Activated T-helper 9 cell treated with anti-CD3 and anti-CD28 coated beads, Interleukin-2, amount 50 U/mL, for 16 hours (primary cell): Measurements from ENCODE around the gene MYO5C.
"Not testable (repeated sequence)": the region's sequence is repeated elsewhere in the genome, so short reads cannot be mapped to it uniquely, and the experiment has no call there.

ENCODE experiments used
- DNase-seq: peaks from one replicate; pipeline ENCODE4 v3.0.0-alpha.2; 2020; ENCODE audit warnings: low read depth

MYO5C gene

DNA sequence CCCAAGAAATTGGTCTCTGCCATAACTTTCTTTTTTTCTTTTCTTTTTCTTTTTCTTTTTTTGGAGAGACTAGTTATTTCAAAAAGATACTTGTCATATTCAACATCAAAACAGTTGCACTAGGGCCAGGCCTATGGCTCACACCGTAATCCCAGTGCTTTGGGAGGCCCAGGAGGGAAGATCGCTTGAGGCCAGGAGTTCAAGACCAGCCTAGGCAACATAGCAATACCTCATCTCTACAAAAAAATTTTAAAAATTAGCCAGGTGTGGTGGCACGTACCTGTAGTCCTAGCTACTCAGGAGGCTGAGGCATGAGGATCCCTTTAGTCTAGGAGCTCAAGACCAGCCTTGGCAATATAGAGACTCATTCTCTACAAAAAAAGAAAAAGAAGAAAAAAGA, 55.4 kb downstream of the MYO5C start:
- no peak for DNase-seq

DNA sequence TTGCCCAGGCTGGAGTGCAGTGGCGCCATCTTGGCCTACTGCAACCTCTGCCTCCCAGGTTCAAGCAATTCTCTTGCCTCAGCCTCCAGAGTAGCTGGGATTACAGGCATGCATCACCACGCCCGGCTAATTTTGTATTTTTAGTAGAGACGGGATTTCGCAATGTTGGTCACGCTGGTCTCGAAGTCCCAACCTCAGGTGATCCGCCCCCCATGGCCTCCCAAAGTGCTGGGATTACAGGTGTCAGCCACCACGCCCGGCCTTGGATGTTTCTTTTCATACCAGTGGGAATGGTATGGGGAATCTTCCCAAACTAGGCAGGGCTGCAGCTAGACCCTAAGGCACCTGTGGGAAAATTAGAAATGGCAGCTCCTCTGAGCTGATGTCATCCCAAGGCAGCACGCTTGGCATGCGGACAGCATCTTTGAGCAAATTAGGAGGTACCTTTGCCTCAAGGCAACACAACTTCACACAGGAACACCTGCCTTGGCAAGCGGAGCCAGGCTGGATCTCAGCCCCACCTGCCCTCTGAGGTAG, 56.5 kb downstream of the MYO5C start:
- DNase-seq, result not testable (repeated sequence)

DNA sequence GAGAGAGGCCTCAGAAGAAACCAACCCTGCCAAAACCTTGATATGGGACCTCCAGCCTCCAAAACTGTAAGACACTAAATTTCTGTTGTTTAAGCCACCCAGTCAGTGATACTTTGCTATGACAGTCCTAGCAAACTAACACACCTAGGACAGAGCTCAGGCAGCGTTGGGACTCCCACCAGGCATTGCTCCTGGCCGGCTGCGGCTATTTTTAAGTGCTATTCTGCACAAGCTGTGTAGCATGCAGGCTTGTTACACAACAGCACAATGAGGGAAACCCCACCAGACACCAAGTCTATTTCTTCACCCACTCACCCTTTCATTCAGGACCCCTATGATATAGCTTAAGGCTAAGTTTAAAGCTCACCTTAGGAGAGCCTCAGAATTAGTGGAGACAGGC, 57.5 kb downstream of the MYO5C start:
- no peak for DNase-seq

DNA sequence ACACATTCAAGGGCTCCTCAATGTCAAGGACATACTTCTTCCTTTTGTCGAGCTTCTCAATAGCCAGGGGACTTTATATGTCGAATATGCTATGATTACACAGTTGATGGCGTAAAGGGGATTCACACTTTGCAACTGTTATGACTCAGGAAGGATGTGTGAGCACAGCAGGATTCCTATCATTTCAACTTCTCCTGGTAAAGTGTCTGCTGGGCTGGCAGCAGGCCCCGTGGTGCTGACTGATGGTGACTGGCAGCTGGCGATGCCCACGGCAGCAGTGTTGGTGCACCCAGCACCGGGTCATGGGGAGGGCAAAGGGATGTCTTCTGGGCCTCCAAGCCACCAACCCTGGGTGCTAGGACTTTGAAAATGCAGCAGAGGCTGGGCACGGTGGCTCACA, 59.6 kb downstream of the MYO5C start:
- DNase-seq, result no peak

DNA sequence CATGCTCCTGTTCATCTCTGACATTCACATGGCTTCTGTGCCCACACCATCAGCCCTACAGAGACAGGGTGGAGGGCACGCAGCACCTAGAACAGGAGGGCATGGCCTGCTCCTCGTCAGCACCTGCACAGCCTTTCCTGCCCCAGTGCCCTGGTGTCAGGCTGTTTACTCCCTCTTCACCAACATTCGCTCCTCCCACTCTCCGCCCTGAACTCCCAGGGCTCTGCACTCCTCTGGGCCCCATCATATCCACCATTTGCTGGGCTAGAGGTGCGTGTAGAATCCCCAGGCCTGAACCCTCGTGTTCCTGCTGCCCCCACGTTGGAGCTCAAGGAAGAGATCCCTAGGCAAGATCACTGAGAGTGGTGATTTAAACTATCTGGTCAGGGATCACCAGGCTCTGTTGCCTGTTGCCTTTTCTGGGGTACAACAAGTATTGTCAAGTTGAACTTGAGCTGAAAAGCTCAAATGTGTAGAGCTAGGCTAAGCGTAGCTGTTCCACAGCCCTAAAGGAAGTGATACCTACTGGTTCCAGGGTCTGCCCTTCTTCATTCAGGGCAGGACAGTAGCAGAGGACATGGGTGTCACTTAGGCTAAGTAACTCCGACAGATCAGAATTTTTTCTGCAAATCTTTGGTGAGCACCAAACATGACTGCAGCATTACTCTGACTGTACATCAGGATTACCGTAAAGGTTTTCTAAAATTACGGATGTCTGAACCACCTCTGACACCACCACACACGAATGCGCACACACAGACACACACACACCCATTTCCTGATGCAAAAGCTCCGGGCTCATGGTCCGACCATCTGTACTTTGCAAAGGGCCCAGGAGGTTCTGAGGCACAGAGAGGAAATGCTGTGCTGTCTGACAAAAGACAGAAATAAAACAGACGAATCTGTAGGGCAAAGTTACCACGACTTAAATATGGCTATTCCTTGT, 60.7 kb downstream of the MYO5C start:
- DNase-seq, result no peak

DNA sequence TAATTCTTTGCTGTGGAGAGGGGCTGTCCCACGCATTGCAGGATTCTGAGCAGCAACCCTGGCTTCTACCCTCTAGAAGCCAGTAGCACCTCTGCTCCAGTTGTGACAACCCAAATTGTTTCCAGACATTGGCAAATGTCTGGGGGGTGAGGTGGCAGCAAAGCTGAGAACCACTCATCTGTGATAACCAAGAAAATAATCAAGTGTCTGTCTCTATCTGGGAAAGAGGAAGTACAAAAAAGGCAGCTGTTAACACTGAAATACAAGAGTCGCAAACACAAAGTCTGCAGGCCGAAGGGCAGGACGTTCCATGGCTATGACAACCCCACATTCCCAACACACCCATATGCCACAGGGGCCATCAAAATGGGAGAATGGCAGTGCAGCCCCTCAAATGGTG, 62.2 kb downstream of the MYO5C start:
- no peak for DNase-seq

DNA sequence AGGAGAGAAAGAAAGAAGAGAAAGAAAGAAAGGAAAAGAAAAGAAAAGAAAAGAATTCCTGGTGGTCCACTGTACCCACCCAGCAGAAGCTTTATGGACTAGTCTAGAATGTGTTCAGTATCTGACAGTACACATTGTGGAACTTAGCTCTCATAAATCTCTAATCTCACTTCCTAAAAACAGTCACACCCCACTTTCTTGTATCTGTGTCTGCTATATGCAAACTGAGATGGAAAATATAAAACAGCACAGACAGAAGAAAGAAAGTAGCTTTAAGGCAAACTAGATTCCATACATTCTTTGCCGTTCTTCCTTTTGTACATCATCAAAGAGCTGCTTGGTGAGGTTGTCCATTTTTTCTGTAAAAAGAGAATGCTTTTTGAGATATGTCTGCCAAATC, 63.3 kb downstream of the MYO5C start:
- DNase-seq, result no peak

DNA sequence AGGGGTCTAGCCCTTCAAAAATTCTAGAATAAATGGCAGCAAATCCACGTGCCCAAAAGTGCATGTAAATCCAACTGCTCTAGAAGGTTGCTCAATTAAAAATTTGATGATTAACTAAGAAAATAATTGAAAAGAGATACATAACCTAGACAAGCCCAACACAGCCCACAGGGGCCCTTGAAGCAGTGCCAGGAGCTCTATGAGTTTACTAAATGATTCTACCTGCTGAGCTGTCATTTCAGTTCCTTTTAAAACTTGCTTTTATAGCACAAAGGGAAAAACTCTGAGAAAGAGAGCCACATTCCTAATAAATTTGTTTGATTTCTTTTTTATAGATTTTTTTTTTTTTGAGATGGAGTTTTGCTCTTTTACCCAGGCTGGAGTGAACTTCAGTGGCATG, 65.5 kb downstream of the MYO5C start:
- DNase-seq, result no peak

DNA sequence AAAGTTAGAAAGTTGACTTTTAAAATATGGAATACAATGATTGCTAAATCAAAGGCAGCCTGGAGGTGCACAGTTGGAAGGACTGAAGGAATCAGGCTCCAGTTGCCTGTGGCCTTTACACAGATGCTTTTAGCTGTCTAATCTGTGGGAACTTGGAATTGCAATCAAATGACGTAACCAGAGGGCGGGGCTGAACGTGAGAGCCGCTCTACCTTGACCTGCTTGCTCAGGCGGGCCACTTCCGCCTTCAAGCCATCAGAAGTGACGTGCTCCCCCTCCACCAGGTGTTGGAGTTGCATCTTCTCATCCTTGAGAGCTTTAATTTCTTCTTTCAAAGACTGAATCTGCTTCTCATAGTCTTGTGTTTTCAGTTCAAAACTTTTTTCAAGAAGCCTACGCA, 66.7 kb downstream of the MYO5C start:
- DNase-seq, result no peak

DNA sequence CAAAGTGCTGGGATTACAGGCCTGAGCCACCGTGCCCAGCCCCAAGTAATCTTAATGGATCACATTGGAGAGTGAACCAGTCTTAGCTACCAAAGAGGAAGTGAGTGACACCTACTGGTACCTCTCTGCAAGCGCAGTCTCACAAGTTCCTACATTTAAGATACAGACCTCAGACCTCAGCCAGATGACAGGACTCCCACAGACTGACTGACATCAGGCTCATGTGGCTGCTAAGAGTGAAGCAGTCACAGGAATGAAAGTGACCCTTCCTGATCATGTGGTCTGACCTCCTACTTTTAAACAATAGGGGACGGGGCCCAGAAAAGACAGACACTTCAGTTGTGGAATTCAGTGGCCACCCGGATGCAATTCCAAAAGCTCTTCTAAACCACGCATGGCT, 68.1 kb downstream of the MYO5C start:
- DNase-seq, result peak; percentile 37

DNA sequence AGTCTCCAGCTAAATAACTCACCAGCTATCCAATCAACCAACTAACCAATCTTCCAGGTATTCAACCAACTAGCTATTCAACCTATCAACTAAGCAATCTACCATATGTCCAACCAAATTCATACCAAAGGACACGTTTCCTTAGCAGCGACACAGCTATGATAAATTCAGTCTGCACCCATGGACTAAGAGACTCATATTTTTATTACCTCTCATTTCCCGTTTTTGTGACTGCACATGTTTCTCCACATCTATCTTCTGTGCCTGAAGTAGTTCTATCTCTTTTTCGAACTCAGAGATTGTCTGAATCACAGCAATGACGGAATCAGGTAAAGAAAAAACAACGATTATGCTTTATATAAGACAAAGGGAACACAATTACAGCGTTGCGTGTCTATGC, 70.4 kb downstream of the MYO5C start:
- no peak for DNase-seq

DNA sequence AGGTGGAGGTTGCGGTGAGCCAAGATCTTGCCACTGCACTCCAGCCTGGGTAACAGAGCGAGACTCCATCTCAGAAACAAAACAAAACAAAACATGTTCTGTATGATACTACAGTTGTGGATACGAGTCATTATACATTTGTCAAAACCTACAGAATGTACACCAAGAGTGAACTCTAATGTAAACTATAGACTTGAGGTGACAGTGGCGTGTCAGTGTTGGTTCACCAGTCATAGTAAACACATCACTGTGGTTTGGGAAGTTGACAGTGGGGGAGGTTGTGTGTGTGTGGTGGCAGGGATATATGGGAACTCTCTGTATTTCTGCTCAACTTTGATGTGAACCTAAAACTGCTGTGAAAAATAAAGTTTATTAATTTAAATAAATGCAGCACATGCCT, 71.4 kb downstream of the MYO5C start:
- DNase-seq, result no peak

DNA sequence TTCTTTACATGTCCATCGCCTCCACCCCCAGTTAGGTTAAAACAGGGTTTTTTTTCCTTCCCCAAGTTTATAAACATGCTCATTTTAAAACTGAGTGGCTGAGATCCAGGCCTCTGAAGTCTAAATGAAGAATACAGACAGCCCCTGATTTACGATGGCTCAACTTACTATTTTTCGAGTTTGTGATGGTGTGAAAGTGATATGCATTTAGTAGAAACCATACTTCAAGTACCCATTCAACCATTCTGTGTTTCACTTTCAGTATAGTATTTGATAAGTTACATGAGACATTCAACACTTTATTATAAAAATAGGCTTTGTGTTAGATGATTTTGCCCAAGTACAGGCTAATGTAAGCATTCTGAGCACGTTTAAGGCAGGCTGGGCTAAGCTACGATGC, 73.9 kb downstream of the MYO5C start:
- no peak for DNase-seq

DNA sequence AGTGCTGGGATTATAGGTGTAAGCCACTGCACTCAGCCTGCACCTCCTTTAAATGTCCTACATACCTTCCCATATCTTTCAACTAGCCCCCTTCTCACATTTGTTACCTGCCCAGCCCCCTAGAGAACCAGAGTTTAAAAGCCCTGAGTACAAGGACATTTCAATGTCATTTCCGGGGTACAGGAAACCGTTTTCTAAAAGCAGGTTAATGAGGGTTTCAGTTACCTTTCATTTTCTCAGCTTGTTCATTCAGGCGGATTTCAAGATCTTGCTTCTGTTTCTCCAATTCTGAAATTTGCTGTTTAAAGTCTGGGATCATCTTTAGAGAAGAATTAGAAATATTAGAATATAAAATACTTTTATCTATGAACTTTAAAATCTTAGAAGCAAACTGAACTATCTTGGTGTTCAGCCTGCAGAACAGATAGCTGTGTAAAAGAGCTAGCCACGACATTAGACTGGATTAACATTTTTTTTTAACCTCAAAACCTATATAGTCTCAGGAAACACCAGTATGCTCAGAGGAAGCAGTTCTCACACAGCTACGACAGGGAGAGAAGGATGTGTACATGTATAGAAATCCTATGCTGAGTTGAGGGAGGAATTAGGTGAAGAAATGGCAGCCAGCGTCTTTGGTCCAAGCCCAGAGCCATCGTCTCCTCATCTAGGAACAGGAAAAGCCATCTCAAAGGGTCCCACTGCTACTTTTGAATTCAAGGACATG, 74.5 kb downstream of the MYO5C start:
- DNase-seq, result no peak

DNA sequence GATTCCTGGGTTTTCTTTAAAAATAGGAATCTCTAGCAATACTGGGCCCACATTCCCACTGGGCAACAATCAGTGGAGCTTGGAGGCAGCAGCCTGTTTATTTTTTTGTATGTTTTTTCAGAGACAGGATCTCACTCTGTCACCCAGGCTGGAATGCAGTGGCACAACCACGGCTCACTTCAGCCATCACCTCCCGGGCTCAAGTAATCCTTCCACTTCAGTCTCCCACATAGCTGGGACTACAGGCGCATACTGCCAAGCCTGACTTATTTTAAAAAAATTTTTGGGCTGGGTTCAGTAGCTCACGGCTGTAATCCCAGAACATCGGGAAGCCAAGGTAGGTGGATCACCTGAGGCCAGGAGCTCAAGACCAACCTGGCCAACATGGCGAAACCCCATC, 75.4 kb downstream of the MYO5C start:
- no peak for DNase-seq

DNA sequence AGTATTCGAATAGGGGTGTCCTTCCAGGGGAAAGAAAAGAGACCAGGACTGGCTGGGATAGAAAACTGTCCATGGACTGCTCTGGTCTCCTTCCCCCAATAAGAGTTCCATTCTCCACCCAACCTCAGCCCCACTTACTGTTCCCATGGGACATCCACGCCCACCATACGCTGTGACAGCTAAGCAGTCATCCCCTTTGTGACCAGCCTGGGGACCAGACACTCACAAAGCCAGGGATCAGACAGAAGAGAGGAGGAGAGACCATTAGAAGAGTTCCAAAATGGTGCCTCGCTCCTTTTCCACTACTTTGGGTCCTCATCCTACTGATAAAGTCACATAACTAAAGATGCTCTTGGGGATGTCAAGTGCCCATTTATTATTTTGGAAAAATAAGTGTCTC, 76.8 kb downstream of the MYO5C start:
- no peak for DNase-seq

DNA sequence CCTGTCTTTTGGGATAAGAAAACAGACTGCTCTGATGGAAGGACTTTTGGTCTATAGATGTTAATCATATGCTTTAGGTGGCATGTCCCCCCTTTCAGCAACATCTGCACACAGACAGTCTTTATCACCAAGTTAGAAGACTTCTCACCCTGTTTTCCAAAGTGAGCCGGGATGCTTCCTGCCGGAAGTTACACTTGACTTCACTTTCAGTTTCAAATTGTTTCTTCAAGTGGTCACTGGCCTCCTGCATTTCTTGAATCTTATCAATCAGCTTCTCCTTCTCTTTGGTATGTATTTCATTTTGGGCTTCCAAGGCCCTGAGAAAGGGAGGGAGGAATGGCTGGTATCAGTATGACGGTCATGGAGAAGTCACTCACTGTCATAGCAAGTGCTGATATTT, 77.2 kb downstream of the MYO5C start:
- DNase-seq, result no peak

DNA sequence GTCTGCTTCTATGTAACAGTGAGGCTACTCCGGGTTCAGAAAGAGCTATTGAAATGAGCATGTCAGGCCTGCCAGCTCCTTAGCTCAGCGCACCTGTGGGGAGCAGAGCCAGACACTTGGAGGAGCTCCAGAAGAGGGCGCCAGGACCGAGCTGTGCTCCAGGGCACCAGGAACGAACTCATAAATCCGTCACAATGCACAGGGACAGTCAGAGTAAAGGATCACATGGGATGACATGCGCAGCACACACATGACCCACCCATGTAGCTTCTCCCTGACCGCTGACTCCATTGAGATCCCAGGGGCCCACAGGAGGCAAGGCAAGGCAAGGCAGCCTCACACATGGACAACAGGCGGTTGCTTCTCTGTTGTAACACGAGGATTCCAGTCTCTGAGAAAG, 78.4 kb downstream of the MYO5C start:
- no peak for DNase-seq

DNA sequence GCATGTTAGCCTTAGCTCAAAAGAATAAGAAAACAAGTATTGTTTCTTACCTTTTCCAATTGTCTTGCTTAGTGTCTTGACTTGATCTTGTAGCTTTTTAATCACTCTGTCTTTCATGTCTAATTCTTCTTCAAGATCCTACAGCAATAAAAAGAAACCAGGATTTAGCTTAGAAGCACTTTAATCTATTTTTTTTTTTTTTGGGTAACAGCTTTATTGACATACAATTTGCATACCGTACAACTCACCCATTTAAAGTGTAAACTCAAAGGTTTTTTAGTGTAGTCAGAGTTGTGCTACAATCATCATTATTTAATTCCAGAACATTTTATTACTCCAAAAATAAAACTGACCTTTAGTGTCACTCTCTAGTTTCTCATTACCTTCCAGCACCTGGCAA, 81.1 kb downstream of the MYO5C start:
- DNase-seq, result no peak

DNA sequence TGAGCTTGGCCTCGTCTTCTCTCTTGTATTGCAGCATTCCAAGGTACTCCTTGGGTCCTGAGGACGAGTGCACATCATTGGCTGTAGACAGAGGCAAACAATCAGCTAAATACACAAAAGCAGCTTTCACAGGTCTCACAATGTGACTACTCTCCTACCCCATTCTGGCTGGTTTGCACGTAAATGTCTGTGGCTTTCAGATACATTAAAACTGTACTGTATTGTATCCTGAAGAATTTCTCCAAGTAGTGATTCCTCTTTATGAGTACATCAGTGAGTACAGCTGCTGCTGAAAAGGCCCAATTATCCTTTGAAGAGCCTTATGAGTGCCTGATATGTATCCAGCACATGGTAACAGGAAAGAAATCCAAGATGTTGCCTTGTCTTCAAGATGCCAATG, 82.4 kb downstream of the MYO5C start:
- DNase-seq, result no peak

DNA sequence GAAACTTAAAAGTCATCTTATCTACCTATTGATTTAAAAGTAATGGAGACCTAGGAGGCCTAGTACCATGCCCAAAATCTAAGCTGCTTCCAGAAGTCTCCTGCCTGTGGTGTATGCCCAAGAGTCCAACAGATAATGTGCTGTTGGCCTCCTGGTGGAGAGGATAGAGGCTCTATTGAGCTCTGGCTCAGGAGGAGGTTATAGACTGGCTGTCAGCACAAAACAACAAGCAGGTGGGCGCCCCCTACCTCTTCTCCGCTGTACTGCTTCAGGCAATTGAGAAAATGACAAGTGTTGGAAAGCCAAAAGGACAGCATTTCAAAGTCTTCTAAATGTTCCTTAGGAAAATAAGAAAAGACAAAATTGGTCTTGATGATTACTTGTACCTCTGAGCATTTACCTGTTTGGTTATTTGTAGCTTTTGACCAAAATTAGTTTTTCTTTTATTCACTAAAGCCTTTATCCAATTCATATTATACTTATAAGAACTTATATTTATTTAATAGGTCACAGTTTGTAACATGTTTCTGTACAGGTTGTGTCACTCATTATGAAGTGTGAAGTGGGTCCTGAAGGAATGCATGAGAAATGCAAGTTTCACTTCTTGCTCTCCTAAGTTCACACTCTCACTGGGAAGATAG, 87.2 kb downstream of the MYO5C start:
- peak; percentile 43 for DNase-seq

DNA sequence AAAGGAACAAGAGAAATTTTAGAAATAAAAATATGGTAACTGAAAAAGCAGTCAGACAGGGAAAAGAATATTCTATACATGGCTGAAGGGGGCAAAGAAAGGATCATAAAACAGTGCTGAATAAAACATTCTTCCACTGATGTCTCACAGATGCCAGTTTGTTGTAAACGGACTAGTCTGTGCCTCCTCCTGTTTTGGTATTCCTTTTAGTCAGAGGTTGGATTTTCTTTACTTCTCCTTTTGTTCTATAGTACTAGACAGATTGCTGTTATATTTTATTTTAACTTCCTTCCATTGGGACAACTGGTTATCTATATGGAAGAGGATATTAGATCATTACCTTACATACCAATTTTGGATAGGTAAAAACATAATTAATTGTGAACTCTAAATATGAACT, 88.4 kb downstream of the MYO5C start:
- no peak for DNase-seq

DNA sequence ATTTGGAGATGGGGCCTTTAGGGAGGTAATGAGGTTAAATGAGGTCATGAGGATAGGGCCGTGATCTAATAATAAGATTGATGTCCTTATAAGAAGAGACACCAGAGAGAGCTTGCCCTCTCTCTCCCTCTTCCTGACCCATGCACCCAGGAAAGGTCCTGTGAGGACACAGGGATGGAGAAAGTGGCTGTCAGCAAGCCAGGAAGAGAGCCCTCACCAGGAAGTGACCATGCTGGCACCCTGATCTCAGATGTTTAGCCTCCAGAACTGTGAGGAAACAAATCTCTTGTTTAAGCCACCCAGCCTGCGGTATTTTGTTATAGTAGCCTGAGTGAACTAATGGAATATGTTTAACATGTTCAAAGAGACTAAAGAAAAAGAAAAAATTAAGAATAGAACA, 89.2 kb downstream of the MYO5C start:
- no peak for DNase-seq
